Fibroblast of skin of scalp (primary cell): ENCODE data around the gene RNASE4.

Source experiments
- DNase-seq: peaks from one replicate; pipeline ENCODE4 v3.0.0-alpha.2; 2013

The RNASE4 gene

GRCh38 chr14:20745571-20746358 is 61.4 kb downstream of the RNASE4 start, which contains the start of gene EDDM3A:
TSS of gene EDDM3A (plus strand) at chr14:20745887. CDS start at chr14:20747581, 1,694 bp downstream.
- no peak for DNase-seq

- no peak for DNase-seq
Measured at GRCh38 chr14:20746566-20746965, 62.2 kb downstream of the RNASE4 start.

GRCh38 chr14:20748439-20748838 is 64.1 kb downstream of the RNASE4 start:
- DNase-seq = no peak

- no peak for DNase-seq
Measured at GRCh38 chr14:20750194-20750593, 65.8 kb downstream of the RNASE4 start.
